Measurements from ENCODE around the gene ATM. TPM values are rescaled to one million over a fixed set of nuclear protein-coding genes. Genes with fewer than 3 reads are reported as not detected.
"Not testable (repeated sequence)": the region's sequence is repeated elsewhere in the genome, so short reads cannot be mapped to it uniquely, and the experiment has no call there.

Gene ATM
- total RNA-seq, 3 donors from 2014 or later, result 30.5 to 56.8 (median 36.4) TPM

- intact Hi-C loops (cut with DNase I, micrococcal nuclease), result no loop called here
- no peak for TF ChIP-seq CTCF (IDR thresholded peaks at IDR 0.05)
- no peaks in the 10 kb centered on the region for H3K4me1 ChIP-seq (ENCODE audit: low read depth)
- peaks cover 3% of the 10 kb centered on the region for H3K9me3 ChIP-seq
- H3K4me3 ChIP-seq, result no peak overlapping the region
- no peak for DNase-seq
- ATAC-seq, result no peak
- H3K36me3 ChIP-seq (ENCODE audit: low read depth), result no peaks in the 10 kb centered on the region
Observed at GRCh38 chr11:108370990-108371389, 148.1 kb downstream of the ATM start.

- intact Hi-C loops (cut with DNase I, micrococcal nuclease); H3K4me3 ChIP-seq; H3K36me3 ChIP-seq (ENCODE audit: low read depth); ATAC-seq; H3K4me1 ChIP-seq (ENCODE audit: low read depth); DNase-seq; H3K9me3 ChIP-seq: not testable (repeated sequence)
Observed at GRCh38 chr11:108373505-108373904, 150.6 kb downstream of the ATM start.

DNA sequence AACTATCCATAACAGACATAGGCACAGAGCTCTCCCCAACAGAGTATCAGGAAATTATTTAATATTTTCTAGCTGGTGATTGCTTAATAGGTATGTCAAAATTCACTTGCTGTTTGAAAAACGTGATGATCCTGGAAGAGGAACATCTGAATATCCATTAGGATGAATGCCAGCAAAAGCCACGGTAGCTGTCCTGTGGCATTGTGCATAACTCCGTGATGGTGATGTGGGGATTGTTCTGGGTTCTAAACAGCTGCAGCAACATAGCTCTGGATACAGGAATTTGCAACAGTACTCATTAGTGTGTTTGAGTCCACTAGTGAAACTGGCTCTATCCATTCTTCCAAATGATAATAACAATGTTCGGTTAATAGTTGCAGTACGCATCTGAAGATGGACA lies 165.7 kb downstream of the ATM start:
- intact Hi-C loops (cut with DNase I, micrococcal nuclease), result no loop called here
- Histone ChIP-seq H3K4me3 (no peak overlapping the region), H3K36me3 (ENCODE audit: low read depth) (no peaks in the 10 kb centered on the region), H3K4me1 (ENCODE audit: low read depth) (no peaks in the 10 kb centered on the region), H3K9me3 (no peaks in the 10 kb centered on the region)
- ATAC-seq (no peak), DNase-seq (no peak)
- no peak for TF ChIP-seq CTCF (IDR thresholded peaks at IDR 0.05)

GRCh38 chr11:108392353-108392752 lies 169.5 kb downstream of the ATM start:
- H3K4me3 ChIP-seq, result no peak overlapping the region
- intact Hi-C loops (cut with DNase I, micrococcal nuclease), result no loop called here
- DNase-seq (no peak), ATAC-seq (no peak)
- no peaks in the 10 kb centered on the region for H3K36me3 ChIP-seq (ENCODE audit: low read depth)
- TF ChIP-seq CTCF (IDR thresholded peaks at IDR 0.05), result no peak
- no peaks in the 10 kb centered on the region for H3K9me3 ChIP-seq
- no peaks in the 10 kb centered on the region for H3K4me1 ChIP-seq (ENCODE audit: low read depth)

DNA sequence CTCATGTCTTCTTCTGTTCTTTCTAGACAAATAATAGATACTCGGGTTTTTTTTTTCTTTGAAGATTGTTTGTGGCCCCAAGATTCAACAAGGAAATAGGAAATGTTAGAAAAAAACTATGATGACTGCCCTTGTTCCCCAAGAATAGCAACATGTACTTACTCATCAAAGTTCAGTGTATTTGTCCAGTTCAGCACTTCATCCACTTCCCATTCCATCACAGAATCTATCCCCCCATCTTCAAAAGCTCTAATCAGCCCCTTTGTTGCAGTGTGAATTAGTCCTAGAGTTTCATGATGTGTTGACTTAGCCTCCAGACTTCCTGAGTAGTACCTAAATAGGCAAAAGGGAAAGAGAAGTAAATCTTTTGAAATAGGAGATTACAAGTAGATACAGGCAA lies 170.2 kb downstream of the ATM start:
- Histone ChIP-seq H3K36me3 (ENCODE audit: low read depth) (no peaks in the 10 kb centered on the region), H3K4me3 (no peak overlapping the region), H3K4me1 (ENCODE audit: low read depth) (no peaks in the 10 kb centered on the region), H3K9me3 (no peaks in the 10 kb centered on the region)
- ATAC-seq (no peak), DNase-seq (no peak)
- TF ChIP-seq CTCF (IDR thresholded peaks at IDR 0.05), result no peak
- intact Hi-C loops (cut with DNase I, micrococcal nuclease), result no loop called here

- intact Hi-C loops (cut with DNase I, micrococcal nuclease), result no loop called here
- no peaks in the 10 kb centered on the region for H3K9me3 ChIP-seq
- no peak for TF ChIP-seq CTCF (IDR thresholded peaks at IDR 0.05)
- H3K4me1 ChIP-seq (ENCODE audit: low read depth), result no peaks in the 10 kb centered on the region
- no peak for ATAC-seq
- H3K36me3 ChIP-seq (ENCODE audit: low read depth), result no peaks in the 10 kb centered on the region
- H3K4me3 ChIP-seq, result no peak overlapping the region
- no peak for DNase-seq
Observed at GRCh38 chr11:108394744-108395284, 171.9 kb downstream of the ATM start.

DNA sequence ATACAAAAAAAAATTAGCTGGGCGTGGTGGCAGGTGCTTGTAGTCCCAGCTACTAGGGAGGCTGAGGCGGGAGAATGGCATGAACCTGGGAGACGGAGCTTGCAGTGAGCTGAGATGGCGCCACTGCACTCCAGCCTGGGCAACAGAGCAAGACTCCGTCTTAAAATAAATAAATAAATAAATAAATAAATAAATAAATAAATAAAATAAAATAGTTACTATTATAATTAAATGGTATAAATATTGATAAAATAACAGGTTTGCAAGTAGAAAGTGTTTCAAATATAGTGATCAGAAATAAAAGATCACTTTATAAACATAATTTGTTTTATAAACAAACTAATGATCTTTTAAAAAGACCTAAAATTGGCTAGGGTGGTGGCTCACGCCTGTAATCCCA lies 173.8 kb downstream of the ATM start:
- intact Hi-C loops (cut with DNase I, micrococcal nuclease); H3K4me1 ChIP-seq (ENCODE audit: low read depth); DNase-seq; H3K9me3 ChIP-seq; H3K4me3 ChIP-seq; ATAC-seq; H3K36me3 ChIP-seq (ENCODE audit: low read depth): not testable (repeated sequence)

All from mucosa of descending colon (tissue), 3 donors.